Naive thymus-derived CD8-positive, alpha-beta T cell (primary cell): Measurements from ENCODE around the gene SIK2. TPM values are rescaled to one million over a fixed set of nuclear protein-coding genes. Genes with fewer than 3 reads are reported as not detected.
A peak's percentile ranks its signal among the peaks of the same experiment; 100 is the strongest.
"Not testable (repeated sequence)": the region's sequence is repeated elsewhere in the genome, so short reads cannot be mapped to it uniquely, and the experiment has no call there.

ENCODE experiments used
- ATAC-seq, 2 donors: fragments of 150-1000 bp; cut with Tn5 transposase in 1 of 2; sonication (Bioruptor Pico), chemical (Tn5 transposase) in 1 of 2; 1 replicate in 1 of 2; 2 replicates in 1 of 2; pipeline ENCODE4 v1.10.0; 2021; ENCODE audit warnings: mild to moderate bottlenecking in 2 of 2, moderate library complexity in 2 of 2
- POLR2A ChIA-PET: fragments of 350-600 bp; sonication (Branson Sonifier 250); formaldehyde crosslinking; loops from one replicate; lab custom pipeline; 2021; ENCODE audit warnings: antibody characterized with exemption; lab: Charles Lee
- DNase-seq, 10 donors: peaks; one replicate each; pipeline versions ENCODE4 v3.0.0 to v3.0.0-alpha.2; 2020 to 2022
- H3K27ac Mint-ChIP-seq, 10 donors: one replicate each; pipeline ENCODE4 v1.8.0; 2020 to 2022; ENCODE audit warnings: mild to moderate bottlenecking in 10 of 10, mixed read lengths in 10 of 10, moderate library complexity in 4 of 10, inconsistent platforms in 1 of 10
- H3K27me3 Mint-ChIP-seq, 5 donors: one replicate each; pipeline ENCODE4 v1.8.0; 2021 to 2022; ENCODE audit warnings: mixed read lengths in 5 of 5
- H3K36me3 Mint-ChIP-seq, 3 donors: one replicate each; pipeline ENCODE4 v1.8.0; 2020 to 2022; ENCODE audit warnings: mixed read lengths in 3 of 3, mild to moderate bottlenecking in 2 of 3, inconsistent platforms in 1 of 3
- H3K4me1 Mint-ChIP-seq, 4 donors: one replicate each; pipeline ENCODE4 v1.8.0; 2021 to 2022; ENCODE audit warnings: mixed read lengths in 4 of 4
- H3K4me3 Mint-ChIP-seq, 10 donors: one replicate each; pipeline ENCODE4 v1.8.0; 2020 to 2022; ENCODE audit warnings: mild to moderate bottlenecking in 10 of 10, mixed read lengths in 10 of 10, moderate library complexity in 6 of 10, inconsistent platforms in 1 of 10
- H3K9me3 Mint-ChIP-seq, 9 donors: one replicate each; pipeline ENCODE4 v1.8.0; 2020 to 2022; ENCODE audit warnings: mixed read lengths in 9 of 9, mild to moderate bottlenecking in 3 of 9, inconsistent platforms in 1 of 9, moderate library complexity in 1 of 9
- polyA plus RNA-seq, 3 donors: library from polyadenylated mRNA; unstranded; fragments of 300-500 nt; fragmentation: Illumina TruSeq; gene quantifications; one replicate each; pipeline ENCODE4 v1.2.3, GENCODE V29; 2021
- total RNA-seq, 8 experiments: library from RNA in 2 of 8; stranded (reverse) in 2 of 8; gene quantifications; one replicate each; pipeline ENCODE4 v1.2.3 and lab custom pipeline; 2021 to 2026

The SIK2 gene
- total and polyA plus RNA-seq, 5 experiments from 2014 or later = 0.14 to 11.6 (median 0.33) TPM

DNA sequence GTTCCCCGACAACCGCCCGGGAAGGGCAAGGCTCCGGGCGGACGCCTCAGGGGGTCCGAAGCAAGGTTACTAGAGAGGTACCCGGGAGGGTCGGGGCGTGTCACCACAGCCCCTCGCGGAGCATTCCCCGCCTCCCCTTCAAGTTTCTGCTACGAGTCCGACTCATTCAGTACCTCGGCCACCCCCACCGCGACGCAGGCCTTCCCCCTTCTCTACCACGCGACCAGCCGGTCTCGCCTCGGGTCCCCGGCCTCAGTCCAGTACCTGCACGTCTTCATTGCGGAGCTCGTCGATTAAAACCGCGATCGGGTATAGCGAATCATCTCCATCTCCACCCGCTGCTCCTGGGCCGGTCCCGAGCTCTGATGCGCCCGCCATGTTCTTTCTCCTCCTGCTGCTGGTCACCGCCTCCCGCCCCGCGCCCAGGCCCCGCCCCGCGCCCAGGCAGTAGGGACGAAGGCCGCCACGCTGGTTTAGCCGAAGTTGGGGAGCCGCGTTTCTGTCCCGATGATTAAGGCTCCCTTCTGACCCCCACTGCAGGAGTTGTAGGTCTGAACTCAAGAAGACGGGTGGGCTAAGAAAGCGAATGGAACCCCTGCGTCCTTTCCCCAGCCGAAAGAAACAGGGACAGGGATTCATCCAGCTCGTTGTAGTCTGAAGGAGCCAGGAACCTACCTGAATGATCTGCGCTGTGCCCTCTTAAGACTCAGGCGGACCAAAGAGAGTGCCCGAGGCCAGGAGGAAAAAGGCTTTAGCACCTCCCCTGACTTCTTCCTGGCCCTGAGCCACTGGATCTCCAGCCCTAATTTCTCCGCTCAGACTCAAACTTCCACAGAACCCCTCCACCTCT is 164.0 kb downstream of the SIK2 start, which contains the start of gene PPP2R1B:
TSS of gene PPP2R1B (minus strand) at position 406 of the 850 bp plus-strand sequence. CDS start at position 378, 28 bp downstream.
- H3K27me3 Mint-ChIP-seq = no peaks in the 10 kb centered on the region
- H3K9me3 Mint-ChIP-seq = no peaks in the 10 kb centered on the region
- peaks cover 2 to 32% (median 5%) of the 10 kb centered on the region in 3 donors for H3K36me3 Mint-ChIP-seq
- POLR2A ChIA-PET = interaction anchor here (0.6 to 1.8 kb wide), 9 partner anchors 10 to 176 kb away, joined by 3 to 5 read pairs (median 4); partner anchors contain the start of genes ALG9 and SIK2
- DNase-seq (peak; percentile 38 to 84 (median 66)), ATAC-seq (peak; percentile 95)
- peaks cover 28 to 52% (median 41%) of the 10 kb centered on the region in 4 donors for H3K4me1 Mint-ChIP-seq
- H3K4me3 Mint-ChIP-seq = peak within 1 kb of the TSS; percentile 87 to 100 (median 99)
- H3K27ac Mint-ChIP-seq = peak within 1 kb of the TSS; percentile 73 to 99 (median 96)

DNA sequence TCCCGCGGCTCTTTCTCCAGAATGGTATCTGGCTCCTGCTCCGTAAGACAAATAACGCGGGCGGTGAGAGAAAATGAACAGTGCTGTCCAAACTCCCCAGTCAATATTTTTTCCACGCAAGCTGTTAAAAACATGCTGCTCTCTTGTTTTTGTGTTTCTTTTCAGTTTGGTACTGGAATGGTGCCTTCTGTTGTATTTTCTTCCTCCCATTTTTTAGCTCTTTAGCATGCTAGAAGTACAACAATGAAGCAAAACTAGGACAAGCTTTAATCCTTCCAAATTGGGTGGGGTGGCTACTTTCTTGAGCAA is 164.5 kb downstream of the SIK2 start:
- peak overlapping the region; percentile 73 to 99 (median 96) for H3K27ac Mint-ChIP-seq
- no peaks in the 10 kb centered on the region for H3K9me3 Mint-ChIP-seq
- H3K36me3 Mint-ChIP-seq = peaks cover 2 to 27% (median 5%) of the 10 kb centered on the region in 3 donors
- peaks cover 28 to 52% (median 39%) of the 10 kb centered on the region in 4 donors for H3K4me1 Mint-ChIP-seq
- no peak for DNase-seq
- H3K4me3 Mint-ChIP-seq = peak overlapping the region; percentile 87 to 100 (median 99)
- no peaks in the 10 kb centered on the region for H3K27me3 Mint-ChIP-seq
- no peak for ATAC-seq
- POLR2A ChIA-PET = interaction anchor here (1.0 to 1.8 kb wide), 5 partner anchors 9 to 176 kb away, joined by 3 to 5 read pairs (median 4); partner anchors contain the start of gene ALG9

DNA sequence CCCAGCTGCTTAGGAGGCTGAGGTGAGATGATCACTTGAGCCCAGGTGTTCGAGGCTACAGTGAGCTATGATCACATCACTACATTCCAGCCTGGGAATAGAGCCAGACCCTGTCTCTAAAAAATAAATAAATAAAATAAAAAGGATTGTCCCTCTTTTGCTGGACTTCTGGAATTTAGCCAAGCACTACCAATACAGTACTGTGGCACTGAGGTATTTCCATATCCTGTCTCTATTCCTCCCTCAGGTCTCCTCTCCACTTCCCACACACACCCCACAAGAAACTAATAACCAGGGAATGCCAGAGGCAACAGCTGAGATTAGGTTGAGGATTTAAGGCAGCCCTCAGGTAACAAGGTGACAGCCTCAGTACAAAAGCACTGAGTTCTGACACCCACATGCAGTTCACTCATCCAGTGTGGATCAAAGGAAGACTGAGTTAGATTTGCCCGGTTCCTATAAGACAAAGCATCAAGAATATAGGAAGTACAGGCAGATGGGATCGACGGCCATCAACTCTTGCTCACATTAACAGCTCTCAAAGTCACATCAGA is 168.4 kb downstream of the SIK2 start:
- H3K4me1 Mint-ChIP-seq = peaks cover 7 to 16% (median 10%) of the 10 kb centered on the region in 4 donors
- no peak for DNase-seq
- H3K27ac Mint-ChIP-seq = no peak overlapping the region
- H3K36me3 Mint-ChIP-seq = no peaks in the 10 kb centered on the region
- no peak overlapping the region for H3K4me3 Mint-ChIP-seq
- H3K27me3 Mint-ChIP-seq = no peaks in the 10 kb centered on the region
- no peaks in the 10 kb centered on the region for H3K9me3 Mint-ChIP-seq
- no peak for ATAC-seq
- POLR2A ChIA-PET = no interaction called here

DNA sequence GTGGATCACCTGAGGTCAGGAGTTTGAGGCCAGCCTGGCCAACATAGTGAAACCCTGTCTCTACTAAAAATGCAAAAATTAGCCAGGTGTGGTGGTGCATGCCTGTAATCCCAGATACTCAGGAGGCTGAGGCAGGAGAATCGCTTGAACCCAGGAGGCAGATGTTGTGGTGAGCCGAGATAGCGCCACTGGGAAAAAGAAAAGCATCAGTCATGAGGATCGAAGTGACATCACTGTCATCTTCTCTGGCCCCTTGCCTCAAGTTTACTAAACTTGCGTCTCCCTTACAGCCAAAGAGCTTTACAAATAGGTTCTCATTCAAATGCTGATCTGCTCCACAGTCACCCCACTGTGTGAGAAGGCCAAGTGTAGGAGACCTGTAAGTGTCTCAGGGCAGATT is 169.0 kb downstream of the SIK2 start:
- DNase-seq, ATAC-seq, H3K36me3 Mint-ChIP-seq, H3K27ac Mint-ChIP-seq, H3K9me3 Mint-ChIP-seq, H3K4me3 Mint-ChIP-seq, POLR2A ChIA-PET, H3K27me3 Mint-ChIP-seq: not testable (repeated sequence)
- peaks cover 5 to 11% (median 9%) of the 10 kb centered on the region in 4 donors for H3K4me1 Mint-ChIP-seq

DNA sequence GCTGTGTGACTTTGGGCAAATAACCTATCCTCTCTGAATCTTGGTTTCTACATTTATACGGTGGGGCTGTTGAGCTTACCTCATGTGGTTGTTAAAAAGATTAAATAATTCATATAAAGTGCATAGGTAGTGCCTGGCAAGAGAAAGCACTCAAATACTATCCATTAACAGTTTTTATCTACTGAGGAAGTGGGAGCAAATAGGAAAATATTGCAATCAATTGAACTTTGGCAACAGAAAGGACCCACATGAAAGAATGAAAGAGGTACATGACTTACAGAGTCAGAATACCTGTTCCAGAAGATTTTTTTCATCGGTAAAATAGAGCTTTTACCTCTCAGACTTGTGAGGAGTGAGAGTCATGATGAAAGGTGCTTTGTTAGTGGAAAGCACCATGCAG is 170.3 kb downstream of the SIK2 start:
- no peaks in the 10 kb centered on the region for H3K9me3 Mint-ChIP-seq
- no peaks in the 10 kb centered on the region for H3K27me3 Mint-ChIP-seq
- H3K4me3 Mint-ChIP-seq = no peak overlapping the region

DNA sequence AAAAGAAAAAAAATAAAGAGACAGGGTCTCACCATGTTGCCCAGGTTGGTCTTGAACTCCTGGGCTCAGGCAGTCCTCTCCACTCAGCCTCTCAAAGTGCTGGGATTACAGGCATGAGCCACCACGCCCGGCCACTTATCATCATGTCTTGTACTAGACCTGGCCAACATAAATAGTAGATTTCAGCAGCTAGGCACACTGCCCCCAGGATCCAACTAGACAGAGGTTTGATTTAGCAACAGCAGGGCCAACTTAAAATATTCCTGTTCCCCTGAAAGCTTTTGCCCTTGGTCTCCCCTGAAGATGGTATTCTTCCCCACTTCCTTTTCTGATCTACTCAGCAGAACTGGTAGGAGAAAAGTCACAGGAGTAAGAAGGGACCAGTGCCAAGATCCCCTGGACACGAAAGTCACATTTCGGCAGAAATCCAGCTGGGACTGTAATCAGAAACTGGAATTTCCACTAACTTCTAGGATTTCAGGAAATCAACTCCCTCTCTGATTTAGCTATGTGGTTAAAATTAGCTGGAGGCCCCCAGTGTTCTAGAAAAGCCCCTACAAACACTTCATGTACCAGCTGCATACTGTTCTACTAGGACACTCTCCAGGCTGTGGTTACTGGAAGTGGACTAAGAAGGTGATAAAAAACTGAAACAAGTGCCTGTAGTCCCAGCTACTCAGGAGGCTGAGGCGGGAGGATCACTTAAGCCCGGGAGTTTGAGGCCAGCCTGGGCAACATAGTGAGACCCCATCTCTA is 172.9 kb downstream of the SIK2 start:
- peak overlapping the region in 2 of 10 donors; percentile 15 to 62 for H3K27ac Mint-ChIP-seq
- H3K4me3 Mint-ChIP-seq = no peak overlapping the region
- H3K4me1 Mint-ChIP-seq = peaks cover 0 to 9% (median 0%) of the 10 kb centered on the region in 4 donors
- H3K27me3 Mint-ChIP-seq = no peaks in the 10 kb centered on the region
- no peaks in the 10 kb centered on the region for H3K36me3 Mint-ChIP-seq
- POLR2A ChIA-PET = interaction anchor here (0.7 to 1.6 kb wide), 2 partner anchors 8 to 336 kb away, joined by 3 to 5 read pairs; partner anchors contain the start of gene PPP2R1B
- ATAC-seq (no peak), DNase-seq (no peak)
- no peaks in the 10 kb centered on the region for H3K9me3 Mint-ChIP-seq

More for the DNA sequence above, 170.3 kb downstream of the SIK2 start:
- H3K4me1 Mint-ChIP-seq = peaks cover 0 to 9% (median 0%) of the 10 kb centered on the region in 4 donors
- DNase-seq (no peak), ATAC-seq (no peak)
- no peak overlapping the region for H3K27ac Mint-ChIP-seq
- POLR2A ChIA-PET = no interaction called here
- no peaks in the 10 kb centered on the region for H3K36me3 Mint-ChIP-seq

DNA sequence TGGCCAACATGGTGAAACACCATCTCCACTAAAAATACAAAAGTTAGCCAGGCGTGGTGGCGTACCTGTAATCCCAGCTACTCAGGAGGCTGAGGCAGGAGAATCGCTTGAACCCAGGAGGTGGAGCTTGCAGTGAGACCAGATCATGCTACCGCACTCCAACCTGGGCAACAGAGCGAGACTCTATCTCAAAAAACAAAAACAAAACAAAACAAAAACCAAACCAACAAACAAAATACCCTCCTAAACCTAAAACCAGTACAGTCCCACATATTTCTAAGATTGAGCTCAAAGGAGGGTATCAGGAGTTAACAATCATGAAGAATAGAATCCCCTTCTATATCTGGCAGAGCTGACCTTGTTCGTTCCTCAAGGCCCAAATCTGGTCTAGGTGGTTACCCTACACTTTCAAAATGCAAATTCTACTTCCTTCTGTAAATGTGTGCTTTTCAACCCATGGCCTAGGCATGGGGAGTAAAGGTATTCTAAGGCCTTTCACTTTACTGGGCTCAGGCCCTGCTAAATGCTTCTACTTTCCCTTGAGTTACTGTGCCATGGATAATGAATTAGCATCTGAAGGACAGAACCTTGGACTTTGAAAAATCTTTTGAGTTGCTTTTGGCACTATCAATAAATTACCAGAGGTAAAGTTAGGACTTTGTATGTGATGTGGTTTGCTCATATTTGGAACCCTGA is 174.3 kb downstream of the SIK2 start:
- Mint-ChIP-seq H3K4me1 (peaks cover 0 to 9% (median 0%) of the 10 kb centered on the region in 4 donors), H3K27me3 (no peaks in the 10 kb centered on the region), H3K27ac (peak overlapping the region in 3 of 10 donors; percentile 33 to 63 (median 35)), H3K9me3 (no peaks in the 10 kb centered on the region), H3K4me3 (peak overlapping the region in 1 of 10 donors; percentile 9), H3K36me3 (no peaks in the 10 kb centered on the region)
- ATAC-seq (peak in 1 of 2 donors; percentile 44), DNase-seq (no peak)
- POLR2A ChIA-PET = interaction anchor here (1.6 kb wide), 1 partner anchor 10 kb away, joined by 5 read pairs; the partner anchor contains the start of gene PPP2R1B

DNA sequence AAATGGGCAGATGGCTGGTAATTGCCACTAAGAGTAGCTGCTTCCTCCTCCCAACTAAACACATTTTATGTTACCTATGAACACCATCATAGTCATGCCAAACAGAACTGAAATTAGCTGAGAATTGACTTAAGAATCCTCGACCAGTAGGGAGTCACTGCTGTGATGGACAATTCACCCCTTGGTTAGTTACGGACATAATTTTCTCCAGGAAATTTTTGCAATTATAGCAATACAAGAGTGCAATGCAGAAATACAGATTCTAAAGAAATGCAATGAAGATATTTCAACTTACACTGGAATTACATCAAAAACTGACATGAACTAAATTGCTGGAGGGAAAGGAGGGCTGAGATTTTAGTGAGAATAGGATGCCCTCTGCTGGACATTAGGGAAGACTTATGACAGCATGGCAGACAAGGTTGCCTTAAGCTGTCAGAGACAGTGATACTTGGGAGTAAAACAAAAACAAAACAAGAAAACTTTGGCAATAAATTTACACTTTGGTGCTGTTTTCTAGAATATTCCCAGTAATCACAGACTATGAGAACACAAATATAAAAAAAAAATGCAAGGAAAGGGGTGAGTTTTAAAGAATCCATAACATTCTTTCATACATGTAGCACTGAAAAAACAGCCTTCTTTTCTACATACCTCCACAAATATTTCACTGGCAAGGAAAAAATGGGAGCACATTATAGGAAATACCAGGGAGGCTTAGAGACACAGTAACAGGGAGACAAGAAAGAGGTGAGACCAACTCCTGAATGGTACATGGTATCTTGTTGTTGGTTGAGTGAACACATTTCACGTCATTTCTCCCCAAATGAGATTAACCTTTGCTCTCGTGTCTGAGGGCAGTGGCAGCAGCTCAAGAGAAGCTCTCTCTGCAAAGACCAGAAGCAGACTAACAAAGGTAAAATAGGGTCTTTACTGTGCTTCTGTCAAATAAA is 175.1 kb downstream of the SIK2 start:
- Mint-ChIP-seq H3K4me3 (no peak overlapping the region), H3K36me3 (peaks cover 0 to 2% (median 0%) of the 10 kb centered on the region in 3 donors), H3K27ac (peak overlapping the region in 1 of 10 donors; percentile 22), H3K4me1 (peaks cover 0 to 9% (median 0%) of the 10 kb centered on the region in 4 donors), H3K9me3 (no peaks in the 10 kb centered on the region), H3K27me3 (no peaks in the 10 kb centered on the region)
- DNase-seq (peak in 7 of 10 donors; percentile 9 to 67 (median 39)), ATAC-seq (peak; percentile 85 to 95)
- POLR2A ChIA-PET = interaction anchor here (0.5 to 1.6 kb wide), 2 partner anchors 8 to 11 kb away, joined by 3 to 5 read pairs; partner anchors contain the start of gene PPP2R1B

DNA sequence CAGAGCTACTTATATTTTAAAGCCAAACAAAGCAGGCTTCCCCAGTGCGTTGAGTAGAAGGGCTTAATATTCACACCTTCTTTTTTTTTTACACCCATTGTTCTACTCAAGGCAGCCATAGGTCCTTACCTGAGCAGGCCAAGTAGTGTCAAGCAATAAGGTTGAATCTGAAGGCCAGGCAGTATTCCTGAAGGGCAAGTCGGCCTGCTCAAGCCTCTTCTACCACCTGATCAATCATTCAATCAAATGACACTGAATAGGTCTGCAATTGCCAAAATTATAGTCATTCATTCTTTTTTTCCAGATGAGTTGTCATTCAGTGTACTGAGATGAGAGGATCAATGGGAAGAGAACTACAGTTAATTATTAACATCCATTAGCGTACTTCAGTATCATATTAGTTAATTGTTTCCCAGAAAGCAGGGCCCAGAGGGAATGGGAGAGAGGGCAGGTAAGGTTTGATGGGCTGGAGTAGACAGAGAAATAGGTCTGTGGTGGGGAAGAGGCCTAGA is 175.9 kb downstream of the SIK2 start:
- POLR2A ChIA-PET = interaction anchor here (0.5 kb wide), 1 partner anchor 9 kb away, joined by 3 read pairs; no protein-coding TSS in a partner anchor
- no peaks in the 10 kb centered on the region for H3K9me3 Mint-ChIP-seq
- H3K4me1 Mint-ChIP-seq = peaks cover 0 to 9% (median 0%) of the 10 kb centered on the region in 4 donors
- DNase-seq (no peak), ATAC-seq (no peak)
- no peaks in the 10 kb centered on the region for H3K27me3 Mint-ChIP-seq
- peaks cover 0 to 2% (median 0%) of the 10 kb centered on the region in 3 donors for H3K36me3 Mint-ChIP-seq
- no peak overlapping the region for H3K27ac Mint-ChIP-seq
- H3K4me3 Mint-ChIP-seq = no peak overlapping the region

DNA sequence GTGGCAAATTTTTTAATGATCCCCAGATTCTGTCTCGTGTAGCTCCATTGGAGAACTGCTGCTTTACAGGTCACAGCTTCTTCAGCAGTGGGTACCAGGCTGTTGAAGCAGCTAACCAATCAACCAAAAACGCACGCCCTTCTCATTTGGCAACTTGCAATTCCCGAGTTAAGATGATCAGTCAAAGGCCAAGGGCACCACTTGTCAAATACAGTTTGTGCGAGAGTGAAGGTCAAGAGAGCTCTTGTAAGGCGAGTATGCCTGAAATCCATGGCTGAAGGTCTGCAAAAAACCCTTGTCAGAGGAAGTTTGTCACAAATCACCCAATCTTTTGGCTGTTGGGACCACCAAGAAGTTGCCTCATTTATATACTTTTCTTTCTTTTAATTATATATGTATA is 176.9 kb downstream of the SIK2 start:
- peaks cover 0 to 8% (median 0%) of the 10 kb centered on the region in 3 donors for H3K36me3 Mint-ChIP-seq
- no peak overlapping the region for H3K27ac Mint-ChIP-seq
- H3K9me3 Mint-ChIP-seq = no peaks in the 10 kb centered on the region
- H3K27me3 Mint-ChIP-seq = no peaks in the 10 kb centered on the region
- ATAC-seq = no peak
- no peak overlapping the region for H3K4me3 Mint-ChIP-seq
- peaks cover 0 to 9% (median 0%) of the 10 kb centered on the region in 4 donors for H3K4me1 Mint-ChIP-seq
- no peak for DNase-seq
- POLR2A ChIA-PET = no interaction called here
